Astrocyte (in vitro differentiated cells and primary cell): ENCODE results near the gene GSAP. TPM values are rescaled to one million over a fixed set of nuclear protein-coding genes. Genes with fewer than 3 reads are reported as not detected.

Source experiments
- DNase-seq: peaks from one replicate; pipeline ENCODE4 v3.0.0-alpha.2; 2010; ENCODE audit warnings: low read depth
- FAIRE-seq: peaks from 2 replicates; lab custom pipeline; 2011; peaks lifted over from hg19 to GRCh38; lab: Jason Lieb, UNC
- H2AFZ ChIP-seq: 2 replicates; pipeline ENCODE4 v1.6.0; 2012; ENCODE audit warnings: low read depth, low read length, inconsistent platforms
- H3K27ac ChIP-seq: 2 replicates; pipeline ENCODE4 v1.5.1; 2011; ENCODE audit warnings: low read depth, low read length, inconsistent platforms
- H3K27me3 ChIP-seq: 2 replicates; pipeline ENCODE4 v1.6.0; 2011; ENCODE audit warnings: low read length, inconsistent platforms; ENCODE audit not compliant: insufficient read depth
- H3K36me3 ChIP-seq: 2 replicates; pipeline ENCODE4 v1.5.1; 2011; ENCODE audit warnings: low read length, inconsistent platforms; ENCODE audit not compliant: insufficient read depth
- H3K4me1 ChIP-seq: 2 replicates; pipeline ENCODE4 v1.5.1; 2011; ENCODE audit warnings: low read length, inconsistent platforms; ENCODE audit not compliant: insufficient read depth
- H3K4me2 ChIP-seq: 2 replicates; pipeline ENCODE4 v1.6.0; 2012; ENCODE audit warnings: low read length, inconsistent platforms
- H3K4me3 ChIP-seq: 2 replicates; pipeline ENCODE4 v1.5.1; 2011; ENCODE audit warnings: low read depth, mild to moderate bottlenecking, low read length, inconsistent platforms; ENCODE audit not compliant: insufficient read depth
- H3K79me2 ChIP-seq: 2 replicates; pipeline ENCODE4 v1.6.0; 2012; ENCODE audit warnings: mild to moderate bottlenecking, low read length, inconsistent platforms; ENCODE audit not compliant: insufficient read depth
- H3K9ac ChIP-seq: 2 replicates; pipeline ENCODE4 v1.6.0; 2012; ENCODE audit warnings: mild to moderate bottlenecking, low read length, inconsistent platforms
- H3K9me3 ChIP-seq: 2 replicates; pipeline ENCODE4 v1.5.1; 2012; ENCODE audit warnings: low read depth, mild to moderate bottlenecking, low read length, inconsistent platforms; ENCODE audit not compliant: insufficient read depth
- H4K20me1 ChIP-seq: 2 replicates; pipeline ENCODE4 v1.6.0; 2012; ENCODE audit warnings: low read length, inconsistent platforms; ENCODE audit not compliant: insufficient read depth
- H3K27ac Mint-ChIP-seq: one replicate; pipeline ENCODE4 v1.8.0; 2021; ENCODE audit warnings: mild to moderate bottlenecking, mixed read lengths; ENCODE audit not compliant: unreplicated experiment
- H3K27me3 Mint-ChIP-seq: one replicate; pipeline ENCODE4 v1.8.0; 2021; ENCODE audit warnings: low read depth, mixed read lengths; ENCODE audit not compliant: unreplicated experiment
- H3K36me3 Mint-ChIP-seq: one replicate; pipeline ENCODE4 v1.8.0; 2021; ENCODE audit warnings: low read depth, mixed read lengths; ENCODE audit not compliant: unreplicated experiment
- H3K4me1 Mint-ChIP-seq: one replicate; pipeline ENCODE4 v1.8.0; 2021; ENCODE audit warnings: low read depth, mixed read lengths; ENCODE audit not compliant: unreplicated experiment
- H3K4me3 Mint-ChIP-seq: one replicate; pipeline ENCODE4 v1.8.0; 2021; ENCODE audit warnings: mild to moderate bottlenecking, moderate library complexity, mixed read lengths; ENCODE audit not compliant: unreplicated experiment
- H3K9me3 Mint-ChIP-seq: one replicate; pipeline ENCODE4 v1.8.0; 2021; ENCODE audit warnings: mild to moderate bottlenecking, mixed read lengths; ENCODE audit not compliant: unreplicated experiment
- CTCF ChIP-seq: IDR thresholded peaks from 2 replicates; pipeline ENCODE4 v1.5.1; 2011; ENCODE audit warnings: low read depth, mild to moderate bottlenecking, inconsistent platforms, low read length, moderate library complexity; ENCODE audit not compliant: insufficient read depth
- EZH2 ChIP-seq: IDR thresholded peaks from 2 replicates; pipeline ENCODE4 v1.6.1; 2012; ENCODE audit warnings: mild to moderate bottlenecking, low read length, inconsistent platforms; ENCODE audit not compliant: insufficient read depth
- total RNA-seq: library from RNA; stranded (reverse); gene quantifications from 2 replicates; pipeline ENCODE4 v1.2.1, GENCODE V29; 2021

Gene GSAP
- total RNA-seq, 1 donor from 2014 or later = 4.1 TPM

GRCh38 chr7:77370606-77371005, 45.5 kb downstream of the GSAP start:
- Histone ChIP-seq H3K27ac (no peak overlapping the region), H4K20me1 (no peaks in the 10 kb centered on the region), H3K36me3 (no peaks in the 10 kb centered on the region), H3K4me3 (no peak overlapping the region), H3K79me2 (no peaks in the 10 kb centered on the region), H2AFZ (no peak overlapping the region), H3K9ac (no peak overlapping the region), H3K27me3 (no peaks in the 10 kb centered on the region), H3K4me2 (no peak overlapping the region), H3K9me3 (no peaks in the 10 kb centered on the region), H3K4me1 (no peaks in the 10 kb centered on the region)
- Mint-ChIP-seq H3K27ac (no peak overlapping the region), H3K4me3 (no peak overlapping the region), H3K4me1 (no peaks in the 10 kb centered on the region), H3K9me3 (peaks cover 11% of the 10 kb centered on the region), H3K36me3 (peaks cover 9% of the 10 kb centered on the region), H3K27me3 (no peaks in the 10 kb centered on the region)
- FAIRE-seq (no peak), DNase-seq (no peak)
- no peak for TF ChIP-seq CTCF
- TF ChIP-seq EZH2 = no peak

GRCh38 chr7:77368974-77369373, 47.2 kb downstream of the GSAP start:
- FAIRE-seq (no peak), DNase-seq (no peak)
- Mint-ChIP-seq H3K27me3 (no peaks in the 10 kb centered on the region), H3K9me3 (peaks cover 11% of the 10 kb centered on the region), H3K4me3 (no peak overlapping the region), H3K36me3 (peaks cover 8% of the 10 kb centered on the region), H3K27ac (no peak overlapping the region), H3K4me1 (no peaks in the 10 kb centered on the region)
- Histone ChIP-seq H3K27ac (no peak overlapping the region), H3K9me3 (no peaks in the 10 kb centered on the region), H3K4me3 (no peak overlapping the region), H3K27me3 (no peaks in the 10 kb centered on the region), H3K9ac (no peak overlapping the region), H4K20me1 (no peaks in the 10 kb centered on the region), H3K36me3 (no peaks in the 10 kb centered on the region), H3K79me2 (no peaks in the 10 kb centered on the region), H2AFZ (no peak overlapping the region), H3K4me1 (no peaks in the 10 kb centered on the region), H3K4me2 (no peak overlapping the region)
- TF ChIP-seq EZH2 (no peak), CTCF (no peak)

GRCh38 chr7:77367976-77368375, 48.2 kb downstream of the GSAP start:
- Histone ChIP-seq H3K27me3 (no peaks in the 10 kb centered on the region), H3K27ac (no peak overlapping the region), H3K4me3 (no peak overlapping the region), H3K4me1 (no peaks in the 10 kb centered on the region), H3K4me2 (no peak overlapping the region), H4K20me1 (no peaks in the 10 kb centered on the region), H3K9me3 (no peaks in the 10 kb centered on the region), H3K9ac (no peak overlapping the region), H3K36me3 (no peaks in the 10 kb centered on the region), H2AFZ (no peak overlapping the region), H3K79me2 (no peaks in the 10 kb centered on the region)
- DNase-seq = no peak
- no peaks in the 10 kb centered on the region for H3K27me3 Mint-ChIP-seq
- TF ChIP-seq EZH2 (no peak), CTCF (no peak)
- H3K4me3 Mint-ChIP-seq = no peak overlapping the region
- H3K27ac Mint-ChIP-seq = no peak overlapping the region
- peaks cover 11% of the 10 kb centered on the region for H3K9me3 Mint-ChIP-seq
- no peak for FAIRE-seq
- peaks cover 8% of the 10 kb centered on the region for H3K36me3 Mint-ChIP-seq
- no peaks in the 10 kb centered on the region for H3K4me1 Mint-ChIP-seq
